Nephron (organoid): ENCODE data around the gene HOXC11.

Source experiments
- H3K27ac Mint-ChIP-seq, 3 experiments: 2 replicates each; pipeline ENCODE4 v1.8.0; 2020; ENCODE audit warnings: mixed read lengths in 3 of 3, mild to moderate bottlenecking in 2 of 3, moderate library complexity in 1 of 3
- H3K27me3 Mint-ChIP-seq: 2 replicates; pipeline ENCODE4 v1.8.0; 2021; ENCODE audit warnings: low read depth, mild to moderate bottlenecking, moderate library complexity, mixed read lengths
- H3K36me3 Mint-ChIP-seq: 2 replicates; pipeline ENCODE4 v1.8.0; 2020; ENCODE audit warnings: low read depth, mixed read lengths
- H3K4me1 Mint-ChIP-seq: 2 replicates; pipeline ENCODE4 v1.8.0; 2020; ENCODE audit warnings: mixed read lengths
- H3K4me3 Mint-ChIP-seq, 3 experiments: 2 replicates each; pipeline ENCODE4 v1.8.0; 2020; ENCODE audit warnings: mild to moderate bottlenecking in 3 of 3, mixed read lengths in 3 of 3, moderate library complexity in 2 of 3
- H3K9me3 Mint-ChIP-seq: 2 replicates; pipeline ENCODE4 v1.8.0; 2020; ENCODE audit warnings: mixed read lengths
- CTCF ChIP-seq, 3 experiments: fragments of 200-600 bp; sonication (generic); IDR thresholded peaks; one replicate each; pipeline ENCODE4 v1.5.0; 2021; ENCODE audit warnings: antibody characterized with exemption in 3 of 3; ENCODE audit not compliant: unreplicated experiment in 3 of 3

The HOXC11 gene

GRCh38 chr12:53941750-53942149, 31.2 kb upstream of the HOXC11 start:
- peaks cover 100% of the 10 kb centered on the region for H3K27me3 Mint-ChIP-seq
- H3K4me1 Mint-ChIP-seq, result no peaks in the 10 kb centered on the region
- peaks cover 7% of the 10 kb centered on the region for H3K9me3 Mint-ChIP-seq
- no peak overlapping the region for H3K27ac Mint-ChIP-seq
- H3K36me3 Mint-ChIP-seq, result no peaks in the 10 kb centered on the region
- no peak overlapping the region for H3K4me3 Mint-ChIP-seq
- TF ChIP-seq CTCF (IDR thresholded peaks at IDR 0.05; ENCODE audit: unreplicated experiment in 3 of 3), result no peak

GRCh38 chr12:53942467-53942997, 30.4 kb upstream of the HOXC11 start:
- Mint-ChIP-seq H3K9me3 (peaks cover 7% of the 10 kb centered on the region), H3K4me3 (no peak overlapping the region), H3K27me3 (peaks cover 100% of the 10 kb centered on the region), H3K4me1 (no peaks in the 10 kb centered on the region), H3K36me3 (no peaks in the 10 kb centered on the region), H3K27ac (no peak overlapping the region)
- TF ChIP-seq CTCF (IDR thresholded peaks at IDR 0.05; ENCODE audit: unreplicated experiment in 3 of 3), result no peak

DNA sequence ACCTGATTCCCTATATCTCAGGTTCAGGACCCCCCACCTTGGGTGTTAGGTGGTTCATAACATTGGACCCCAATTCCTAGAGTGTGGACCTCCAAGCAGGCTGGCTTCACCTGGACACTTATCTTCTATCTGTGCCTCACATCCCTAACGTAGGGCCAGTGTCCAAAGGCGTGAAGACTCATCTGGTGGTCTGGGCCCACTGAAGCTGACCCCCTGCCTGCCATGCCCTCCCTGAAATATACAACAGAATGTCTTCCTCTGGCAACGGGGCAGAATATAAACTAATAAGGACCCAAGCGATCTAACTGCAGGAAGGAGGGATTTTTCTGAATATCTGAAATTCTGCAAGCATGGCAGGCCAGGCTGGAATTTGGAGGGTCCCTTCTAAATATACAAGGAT, 28.7 kb upstream of the HOXC11 start:
- Mint-ChIP-seq H3K27ac (no peak overlapping the region), H3K4me1 (no peaks in the 10 kb centered on the region), H3K4me3 (no peak overlapping the region), H3K36me3 (no peaks in the 10 kb centered on the region), H3K27me3 (peaks cover 100% of the 10 kb centered on the region), H3K9me3 (peaks cover 7% of the 10 kb centered on the region)
- no peak for TF ChIP-seq CTCF (IDR thresholded peaks at IDR 0.05; ENCODE audit: unreplicated experiment in 3 of 3)

DNA sequence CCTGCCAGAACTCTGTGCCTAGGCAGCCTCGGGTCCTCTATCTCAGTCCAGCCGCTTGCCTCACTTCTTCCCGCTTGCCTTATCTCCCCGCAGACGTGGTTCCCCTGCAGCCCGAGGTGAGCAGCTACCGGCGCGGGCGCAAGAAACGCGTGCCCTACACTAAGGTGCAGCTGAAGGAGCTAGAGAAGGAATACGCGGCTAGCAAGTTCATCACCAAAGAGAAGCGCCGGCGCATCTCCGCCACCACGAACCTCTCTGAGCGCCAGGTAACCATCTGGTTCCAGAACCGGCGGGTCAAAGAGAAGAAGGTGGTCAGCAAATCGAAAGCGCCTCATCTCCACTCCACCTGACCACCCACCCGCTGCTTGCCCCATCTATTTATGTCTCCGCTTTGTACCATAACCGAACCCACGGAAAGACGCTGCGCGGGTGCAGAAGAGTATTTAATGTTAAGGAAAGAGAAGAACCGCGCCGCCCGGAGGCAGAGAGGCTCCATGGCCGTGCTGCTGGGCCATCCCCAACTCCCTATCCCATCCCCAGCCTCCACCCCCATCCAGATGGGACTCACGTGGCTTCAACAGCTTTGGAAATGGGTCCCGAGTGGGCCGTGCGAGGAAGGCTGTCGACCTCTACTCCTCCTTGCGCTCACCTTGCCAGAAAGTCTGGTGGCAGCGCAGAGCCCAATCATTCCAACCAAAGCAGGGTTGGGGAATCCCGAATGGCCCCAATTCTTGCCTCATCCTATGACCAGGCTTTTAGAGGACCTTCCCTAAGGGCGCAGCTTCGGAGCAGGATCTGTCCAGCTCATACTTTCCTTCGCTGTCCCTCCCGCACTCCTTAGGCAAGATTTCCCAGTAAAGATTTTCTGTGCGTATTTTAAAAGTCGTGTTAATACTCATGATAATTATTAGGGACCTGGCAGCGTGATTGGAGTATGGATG, 27.7 kb upstream of the HOXC11 start:
- TF ChIP-seq CTCF (IDR thresholded peaks at IDR 0.05; ENCODE audit: unreplicated experiment in 3 of 3), result no peak
- Mint-ChIP-seq H3K36me3 (no peaks in the 10 kb centered on the region), H3K27me3 (peaks cover 100% of the 10 kb centered on the region), H3K4me1 (no peaks in the 10 kb centered on the region), H3K27ac (no peak overlapping the region), H3K9me3 (peaks cover 7% of the 10 kb centered on the region), H3K4me3 (no peak overlapping the region)

DNA sequence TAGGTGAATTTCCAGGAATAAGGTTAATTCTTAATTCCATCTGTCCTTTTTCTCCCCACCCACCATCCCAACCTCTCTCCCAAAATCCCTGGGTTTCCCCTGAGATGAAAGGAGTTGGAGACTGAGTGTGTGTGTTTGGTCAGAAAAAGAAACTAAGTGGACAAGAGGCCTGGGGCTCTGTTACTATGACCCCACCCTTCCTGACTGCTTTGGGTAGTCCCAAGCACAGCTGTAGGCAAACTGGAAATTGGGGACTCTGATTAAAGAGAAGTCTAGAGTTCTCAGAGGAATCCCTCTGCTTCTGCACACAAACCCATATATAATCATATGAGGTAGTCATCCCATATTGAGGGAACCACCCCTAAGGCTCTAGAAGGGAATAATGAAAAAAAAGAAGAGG, 25.2 kb upstream of the HOXC11 start:
- H3K36me3 Mint-ChIP-seq, result no peaks in the 10 kb centered on the region
- peaks cover 4% of the 10 kb centered on the region for H3K9me3 Mint-ChIP-seq
- H3K4me1 Mint-ChIP-seq, result no peaks in the 10 kb centered on the region
- no peak overlapping the region for H3K27ac Mint-ChIP-seq
- H3K4me3 Mint-ChIP-seq, result no peak overlapping the region
- H3K27me3 Mint-ChIP-seq, result peaks cover 100% of the 10 kb centered on the region
- TF ChIP-seq CTCF (IDR thresholded peaks at IDR 0.05; ENCODE audit: unreplicated experiment in 3 of 3), result no peak
